Sigmoid colon (tissue), 4 donors: ENCODE data around the gene ANKHD1.

Experiments used
- CTCF ChIP-seq, 4 experiments: fragments of 450-650 bp in 3 of 4; fragments of 200-600 bp in 1 of 4; IDR thresholded peaks; one replicate each; pipeline ENCODE4 v1.5.1; 2016 to 2019; ENCODE audit warnings: antibody characterized with exemption in 4 of 4, mild to moderate bottlenecking in 3 of 4, moderate library complexity in 2 of 4
- EP300 ChIP-seq, 4 donors: sonication (generic); formaldehyde crosslinking; IDR thresholded peaks; one replicate each; pipeline ENCODE4 v1.6.1; 2017; ENCODE audit warnings: antibody characterized with exemption in 4 of 4
- POLR2A ChIP-seq, 2 donors: fragments of 450-650 bp; IDR thresholded peaks; one replicate each; pipeline ENCODE4 v1.6.1; 2016; ENCODE audit warnings: antibody characterized with exemption in 2 of 2, mild to moderate bottlenecking in 2 of 2, moderate library complexity in 2 of 2
- POLR2AphosphoS5 ChIP-seq, 4 donors: sonication (generic); formaldehyde crosslinking; IDR thresholded peaks; one replicate each; pipeline ENCODE4 v1.6.1; 2017; ENCODE audit warnings: antibody characterized with exemption in 4 of 4

DNA sequence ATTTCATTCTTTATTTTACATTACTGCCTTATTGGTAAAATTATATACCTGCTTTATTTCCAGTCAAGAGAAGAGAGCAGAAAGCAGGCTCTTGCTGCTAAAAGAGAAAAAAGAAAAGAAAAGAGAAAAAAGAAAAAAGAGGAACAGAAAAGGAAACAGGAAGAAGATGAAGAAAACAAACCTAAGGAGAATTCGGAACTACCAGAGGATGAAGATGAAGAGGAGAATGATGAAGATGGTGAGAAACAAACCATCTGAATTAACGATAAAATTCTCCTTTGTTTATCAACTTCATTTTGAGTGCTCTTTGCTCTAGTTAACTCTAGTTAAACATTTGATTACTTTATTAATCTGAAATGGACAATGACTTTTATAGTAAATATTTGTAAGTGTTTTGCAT, 122.4 kb downstream of the ANKHD1 start:
- TF ChIP-seq CTCF (IDR thresholded peaks at IDR 0.05) (no peak), EP300 (IDR thresholded peaks at IDR 0.05) (no peak), POLR2A (IDR thresholded peaks at IDR 0.05) (no peak), POLR2AphosphoS5 (IDR thresholded peaks at IDR 0.05) (no peak)
